HL-60 (cell line): Measurements from ENCODE around the gene TNS2.

Source experiments
- CTCF ChIP-seq: IDR thresholded peaks from one replicate; pipeline ENCODE4 v1.5.1; 2011; ENCODE audit warnings: low read length, control low read depth, inconsistent platforms; ENCODE audit not compliant: insufficient read depth
- GABPA ChIP-seq: IDR thresholded peaks from 2 replicates; pipeline ENCODE4 v1.6.1; 2012; ENCODE audit warnings: low read depth
- POLR2AphosphoS5 ChIP-seq: IDR thresholded peaks from 2 replicates; pipeline ENCODE4 v1.6.1; 2012; ENCODE audit warnings: low read depth

GRCh38 chr12:53074283-53074998 lies 24.6 kb downstream of the TNS2 start:
- TF ChIP-seq CTCF, result no peak
- TF ChIP-seq POLR2AphosphoS5, result no peak
- no peak for TF ChIP-seq GABPA
